ENCODE data around the gene OPRD1.

OPRD1 gene

GRCh38 chr1:28910379-28911115 is 98.6 kb downstream of the OPRD1 start:
- DNase-seq (ENCODE audit: low read depth) = no peak

GRCh38 chr1:28913786-28914227 is 101.8 kb downstream of the OPRD1 start:
- DNase-seq (ENCODE audit: low read depth) = no peak

GRCh38 chr1:28914228-28915030 is 102.5 kb downstream of the OPRD1 start, which contains the start of gene EPB41:
EPB41 (plus strand) TSS chr1:28914569; CDS start chr1:28987438, 72,869 bp downstream.
- peak; percentile 86 for DNase-seq (ENCODE audit: low read depth)

- DNase-seq (ENCODE audit: low read depth) = peak; percentile 14
These were observed 103.3 kb downstream of the OPRD1 start for GRCh38 chr1:28915031-28915895.

- DNase-seq (ENCODE audit: low read depth) = no peak
These were observed 105.8 kb downstream of the OPRD1 start for GRCh38 chr1:28917757-28918118.

Measured in activated T-helper 1 cell treated with Interleukin-2 at 50 U/mL for 16 hours (primary cell).